Measurements from ENCODE around the gene C2orf92. TPM values are rescaled to one million over a fixed set of nuclear protein-coding genes. Genes with fewer than 3 reads are reported as not detected.

The C2orf92 gene
- total RNA-seq, 1 donor, result 2.5 TPM

- no peaks in the 10 kb centered on the region for H3K79me2 ChIP-seq (ENCODE audit: insufficient read depth, low read length)
- H4K20me1 ChIP-seq (ENCODE audit: insufficient read depth, low read length), result no peaks in the 10 kb centered on the region
- no peak overlapping the region for H3K27ac ChIP-seq (ENCODE audit: low read depth, low read length)
- no peaks in the 10 kb centered on the region for H3K36me3 ChIP-seq (ENCODE audit: insufficient read depth, low read length)
- H3K4me2 ChIP-seq (ENCODE audit: insufficient read depth, low read length), result no peak overlapping the region
- DNase-seq (ENCODE audit: insufficient read length, low spot score, missing footprints), result peak; percentile 95
- H3K27me3 ChIP-seq (ENCODE audit: insufficient read depth, low read length), result no peaks in the 10 kb centered on the region
- no peak overlapping the region for H3K4me3 ChIP-seq (ENCODE audit: insufficient read depth, low read length)
- peak; percentile 72 for TF ChIP-seq CTCF (IDR thresholded peaks at IDR 0.05; ENCODE audit: extremely low read depth, low read depth, low read length)
- peaks cover 11% of the 10 kb centered on the region for H3K4me1 ChIP-seq (ENCODE audit: insufficient read depth, low read length)
- no peak overlapping the region for H2AFZ ChIP-seq (ENCODE audit: low read length)
- no peaks in the 10 kb centered on the region for H3K9me3 ChIP-seq (ENCODE audit: low read depth, low read length)
Measured at GRCh38 chr2:97699765-97700444, 30.4 kb downstream of the C2orf92 start.

GRCh38 chr2:97701186-97701585, 31.7 kb downstream of the C2orf92 start:
- H3K36me3 ChIP-seq (ENCODE audit: insufficient read depth, low read length), result no peaks in the 10 kb centered on the region
- H3K79me2 ChIP-seq (ENCODE audit: insufficient read depth, low read length), result no peaks in the 10 kb centered on the region
- DNase-seq (ENCODE audit: insufficient read length, low spot score, missing footprints), result no peak
- H2AFZ ChIP-seq (ENCODE audit: low read length), result peak overlapping the region; percentile 53
- peak overlapping the region; percentile 66 for H3K27ac ChIP-seq (ENCODE audit: low read depth, low read length)
- TF ChIP-seq CTCF (IDR thresholded peaks at IDR 0.05; ENCODE audit: extremely low read depth, low read depth, low read length), result no peak
- H3K27me3 ChIP-seq (ENCODE audit: insufficient read depth, low read length), result no peaks in the 10 kb centered on the region
- H4K20me1 ChIP-seq (ENCODE audit: insufficient read depth, low read length), result no peaks in the 10 kb centered on the region
- no peak overlapping the region for H3K4me3 ChIP-seq (ENCODE audit: insufficient read depth, low read length)
- H3K9me3 ChIP-seq (ENCODE audit: low read depth, low read length), result no peaks in the 10 kb centered on the region
- no peak overlapping the region for H3K4me2 ChIP-seq (ENCODE audit: insufficient read depth, low read length)
- peaks cover 11% of the 10 kb centered on the region for H3K4me1 ChIP-seq (ENCODE audit: insufficient read depth, low read length)

DNA sequence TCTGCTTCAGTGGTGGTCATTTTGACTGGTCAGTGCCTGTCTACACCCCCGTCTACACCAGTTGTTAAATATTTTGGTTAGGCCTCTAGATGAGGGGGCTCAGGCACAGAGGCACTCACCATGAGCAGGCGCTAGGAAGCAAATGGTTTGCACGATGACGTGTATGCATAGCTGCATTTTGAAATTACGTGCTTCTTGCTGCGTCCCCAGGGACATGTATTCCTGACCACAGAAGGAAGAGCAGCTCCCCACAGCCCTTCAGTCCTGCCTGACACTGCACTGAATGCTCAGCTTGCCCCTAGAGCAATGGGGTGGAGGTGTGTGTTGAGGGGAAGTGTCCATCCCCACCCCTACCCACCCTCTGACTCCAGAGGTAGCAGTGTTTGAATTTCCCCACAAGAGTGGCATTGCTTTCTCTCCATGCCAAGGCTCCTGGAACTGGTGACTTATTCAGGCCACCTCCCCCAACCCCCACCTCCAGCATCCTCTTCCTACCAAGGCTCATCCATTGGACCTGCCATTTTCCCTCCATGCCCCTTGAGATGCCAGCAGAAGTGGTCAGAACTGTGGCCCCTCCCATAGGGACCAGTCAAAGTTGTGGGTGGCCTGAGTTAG, 32.4 kb downstream of the C2orf92 start:
- Histone ChIP-seq H3K9me3 (ENCODE audit: low read depth, low read length) (no peaks in the 10 kb centered on the region), H3K79me2 (ENCODE audit: insufficient read depth, low read length) (no peaks in the 10 kb centered on the region), H2AFZ (ENCODE audit: low read length) (peak overlapping the region; percentile 53), H3K27me3 (ENCODE audit: insufficient read depth, low read length) (no peaks in the 10 kb centered on the region), H3K4me3 (ENCODE audit: insufficient read depth, low read length) (no peak overlapping the region), H3K4me2 (ENCODE audit: insufficient read depth, low read length) (peak overlapping the region; percentile 30), H4K20me1 (ENCODE audit: insufficient read depth, low read length) (no peaks in the 10 kb centered on the region), H3K4me1 (ENCODE audit: insufficient read depth, low read length) (peaks cover 11% of the 10 kb centered on the region), H3K27ac (ENCODE audit: low read depth, low read length) (peak overlapping the region; percentile 66), H3K36me3 (ENCODE audit: insufficient read depth, low read length) (no peaks in the 10 kb centered on the region)
- peak; percentile 80 for DNase-seq (ENCODE audit: insufficient read length, low spot score, missing footprints)
- TF ChIP-seq CTCF (IDR thresholded peaks at IDR 0.05; ENCODE audit: extremely low read depth, low read depth, low read length), result no peak

DNA sequence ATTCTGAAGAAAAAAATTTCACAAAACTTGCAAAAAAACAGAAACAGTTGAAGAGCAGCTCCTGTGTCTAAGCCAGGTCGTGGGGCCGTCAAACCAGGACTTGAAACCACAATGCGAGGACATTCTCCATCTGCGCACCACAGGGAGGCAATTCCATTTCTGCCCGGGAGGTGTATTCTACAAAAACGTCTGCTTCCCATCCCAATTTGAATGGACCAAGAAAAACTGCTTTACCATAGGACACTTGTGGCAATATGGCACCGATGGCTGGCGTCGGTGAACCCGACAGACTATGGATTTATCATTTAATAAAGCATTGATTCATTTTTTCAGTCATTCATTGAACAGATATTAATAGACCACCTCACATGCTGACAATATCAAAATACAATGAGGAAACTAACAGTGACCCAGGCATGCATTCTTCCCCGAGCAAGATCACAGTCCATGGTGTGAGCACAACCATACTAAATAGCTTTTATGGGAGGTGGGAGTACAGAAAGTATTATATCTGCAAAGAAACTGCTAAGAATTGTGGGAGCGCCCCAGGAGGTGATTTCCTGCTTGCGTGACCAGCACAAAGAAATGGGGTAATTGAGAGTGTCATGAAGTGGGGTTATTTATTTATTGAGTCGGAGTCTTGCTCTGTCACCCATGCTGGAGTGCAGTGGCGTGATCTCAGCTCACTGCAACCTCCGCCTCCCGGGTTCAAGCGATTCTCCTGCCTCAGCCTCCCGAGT, 33.4 kb downstream of the C2orf92 start:
- Histone ChIP-seq H3K27ac (ENCODE audit: low read depth, low read length) (no peak overlapping the region), H3K9me3 (ENCODE audit: low read depth, low read length) (no peaks in the 10 kb centered on the region), H3K36me3 (ENCODE audit: insufficient read depth, low read length) (no peaks in the 10 kb centered on the region), H3K4me2 (ENCODE audit: insufficient read depth, low read length) (no peak overlapping the region), H2AFZ (ENCODE audit: low read length) (no peak overlapping the region), H3K79me2 (ENCODE audit: insufficient read depth, low read length) (no peaks in the 10 kb centered on the region), H3K27me3 (ENCODE audit: insufficient read depth, low read length) (peaks cover under 1% of the 10 kb centered on the region), H3K4me3 (ENCODE audit: insufficient read depth, low read length) (no peak overlapping the region), H4K20me1 (ENCODE audit: insufficient read depth, low read length) (no peaks in the 10 kb centered on the region), H3K4me1 (ENCODE audit: insufficient read depth, low read length) (peaks cover 11% of the 10 kb centered on the region)
- DNase-seq (ENCODE audit: insufficient read length, low spot score, missing footprints), result peak; percentile 13
- TF ChIP-seq CTCF (IDR thresholded peaks at IDR 0.05; ENCODE audit: extremely low read depth, low read depth, low read length), result no peak
